Endothelial cell (in vitro differentiated cells): ENCODE data around the gene ADORA2A. TPM values are rescaled to one million over a fixed set of nuclear protein-coding genes. Genes with fewer than 3 reads are reported as not detected.

Experiments used
- DNase-seq: peaks from one replicate; pipeline ENCODE4 v3.0.0; 2021; ENCODE audit warnings: low spot score
- H3K27ac Mint-ChIP-seq: one replicate; pipeline ENCODE4 v1.8.0; 2021; ENCODE audit warnings: mixed read lengths, inconsistent platforms; ENCODE audit not compliant: unreplicated experiment
- H3K27me3 Mint-ChIP-seq: one replicate; pipeline ENCODE4 v1.8.0; 2021; ENCODE audit warnings: mild to moderate bottlenecking, moderate library complexity, mixed read lengths, inconsistent platforms; ENCODE audit not compliant: unreplicated experiment
- H3K36me3 Mint-ChIP-seq: one replicate; pipeline ENCODE4 v1.8.0; 2021; ENCODE audit warnings: mild to moderate bottlenecking, low read depth, mixed read lengths, inconsistent platforms; ENCODE audit not compliant: unreplicated experiment
- H3K4me1 Mint-ChIP-seq: one replicate; pipeline ENCODE4 v1.8.0; 2021; ENCODE audit warnings: mild to moderate bottlenecking, mixed read lengths, inconsistent platforms; ENCODE audit not compliant: unreplicated experiment
- H3K4me3 Mint-ChIP-seq: one replicate; pipeline ENCODE4 v1.8.0; 2021; ENCODE audit warnings: mild to moderate bottlenecking, mixed read lengths, inconsistent platforms; ENCODE audit not compliant: unreplicated experiment
- H3K9me3 Mint-ChIP-seq: one replicate; pipeline ENCODE4 v1.8.0; 2021; ENCODE audit warnings: mixed read lengths, inconsistent platforms; ENCODE audit not compliant: unreplicated experiment
- CTCF ChIP-seq: fragments of 200-600 bp; sonication (generic); IDR thresholded peaks from one replicate; pipeline ENCODE4 v1.5.0; 2021; ENCODE audit warnings: antibody characterized with exemption; ENCODE audit not compliant: unreplicated experiment
- total RNA-seq: library from RNA; stranded (reverse); fragmentation: NEBNext Ultra II Directional; extraction: Animal tissue kit (Norgen Biotek cat#: 25700); gene quantifications from one replicate; pipeline ENCODE4 v1.2.1, GENCODE V29; 2021; ENCODE audit not compliant: unreplicated experiment

ADORA2A gene
- total RNA-seq, 1 donor from 2014 or later: 18.5 TPM

- no peak for TF ChIP-seq CTCF
- Mint-ChIP-seq H3K4me3 (no peak overlapping the region), H3K4me1 (peaks cover 9% of the 10 kb centered on the region), H3K9me3 (no peaks in the 10 kb centered on the region), H3K36me3 (peaks cover 4% of the 10 kb centered on the region), H3K27ac (no peak overlapping the region), H3K27me3 (peaks cover 4% of the 10 kb centered on the region)
- no peak for DNase-seq
Observed at GRCh38 chr22:24442352-24442744, 14.9 kb downstream of the ADORA2A start.

- no peak for TF ChIP-seq CTCF
- H3K4me1 Mint-ChIP-seq: peaks cover 7% of the 10 kb centered on the region
- no peak overlapping the region for H3K27ac Mint-ChIP-seq
- DNase-seq: no peak
- H3K27me3 Mint-ChIP-seq: peaks cover 4% of the 10 kb centered on the region
- peaks cover 4% of the 10 kb centered on the region for H3K36me3 Mint-ChIP-seq
- no peaks in the 10 kb centered on the region for H3K9me3 Mint-ChIP-seq
- no peak overlapping the region for H3K4me3 Mint-ChIP-seq
Observed at GRCh38 chr22:24443668-24444067, 16.3 kb downstream of the ADORA2A start.

GRCh38 chr22:24444251-24444650 is 16.9 kb downstream of the ADORA2A start:
- DNase-seq: no peak
- TF ChIP-seq CTCF: no peak
- Mint-ChIP-seq H3K4me1 (peaks cover 11% of the 10 kb centered on the region), H3K9me3 (no peaks in the 10 kb centered on the region), H3K4me3 (no peak overlapping the region), H3K27me3 (peaks cover 4% of the 10 kb centered on the region), H3K36me3 (peaks cover 4% of the 10 kb centered on the region), H3K27ac (no peak overlapping the region)

GRCh38 chr22:24444729-24445466 is 17.5 kb downstream of the ADORA2A start:
- peaks cover 4% of the 10 kb centered on the region for H3K36me3 Mint-ChIP-seq
- H3K27me3 Mint-ChIP-seq: peaks cover 8% of the 10 kb centered on the region
- no peak for DNase-seq
- H3K4me1 Mint-ChIP-seq: peaks cover 16% of the 10 kb centered on the region
- no peak for TF ChIP-seq CTCF
- H3K27ac Mint-ChIP-seq: no peak overlapping the region
- H3K9me3 Mint-ChIP-seq: no peaks in the 10 kb centered on the region
- no peak overlapping the region for H3K4me3 Mint-ChIP-seq

- Mint-ChIP-seq H3K4me1 (peaks cover 23% of the 10 kb centered on the region), H3K9me3 (no peaks in the 10 kb centered on the region), H3K4me3 (no peak overlapping the region), H3K27me3 (peaks cover 8% of the 10 kb centered on the region), H3K36me3 (peaks cover 4% of the 10 kb centered on the region), H3K27ac (no peak overlapping the region)
- no peak for TF ChIP-seq CTCF
- DNase-seq: no peak
Observed at GRCh38 chr22:24445481-24446259, 18.3 kb downstream of the ADORA2A start.
